Upper lobe of right lung (tissue), 1 donor: Measurements from ENCODE around the gene DEPDC5. TPM values are rescaled to one million over a fixed set of nuclear protein-coding genes. Genes with fewer than 3 reads are reported as not detected.

ENCODE experiments used
- ATAC-seq: fragments of 200-7000 bp; cut with Tn5 transposase; one replicate; pipeline ENCODE4 v1.9.1; 2020; ENCODE audit warnings: mild to moderate bottlenecking, moderate library complexity
- DNase-seq: peaks from one replicate; pipeline ENCODE4 v3.0.0-alpha.2; 2020
- H3K27ac ChIP-seq: fragments of 200-600 bp; one replicate; pipeline ENCODE4 v1.8.0; 2022
- H3K27me3 ChIP-seq: fragments of 200-600 bp; one replicate; pipeline ENCODE4 v1.8.0; 2022; ENCODE audit warnings: mild to moderate bottlenecking
- H3K36me3 ChIP-seq: fragments of 200-600 bp; one replicate; pipeline ENCODE4 v1.8.0; 2022
- H3K4me1 ChIP-seq: fragments of 200-600 bp; one replicate; pipeline ENCODE4 v1.8.0; 2022
- H3K4me3 ChIP-seq: fragments of 200-600 bp; one replicate; pipeline ENCODE4 v1.8.0; 2022; ENCODE audit warnings: mild to moderate bottlenecking
- H3K9me3 ChIP-seq: fragments of 200-600 bp; one replicate; pipeline ENCODE4 v1.8.0; 2022
- CTCF ChIP-seq: fragments of 200-600 bp; IDR thresholded peaks from one replicate; pipeline ENCODE4 v1.8.0; 2022; ENCODE audit warnings: antibody characterized with exemption
- intact Hi-C: fragments of 100-400 bp; cut with DNase I; formaldehyde crosslinking; loops from one replicate; pipeline ENCODE4 v1.11.0; 2022
- total RNA-seq: library from RNA; stranded (reverse); fragmentation: NEBNext Ultra II Directional; extraction: Animal tissue kit (Norgen Biotek cat#: 25700); gene quantifications from one replicate; pipeline ENCODE4 v1.2.1, GENCODE V29; 2021
- donor health status: DM: no; HTN: yes; CAD: no; lungs with severe emphysema.

The DEPDC5 gene
- total RNA-seq, 1 donor from 2014 or later, result 24.7 TPM

DNA sequence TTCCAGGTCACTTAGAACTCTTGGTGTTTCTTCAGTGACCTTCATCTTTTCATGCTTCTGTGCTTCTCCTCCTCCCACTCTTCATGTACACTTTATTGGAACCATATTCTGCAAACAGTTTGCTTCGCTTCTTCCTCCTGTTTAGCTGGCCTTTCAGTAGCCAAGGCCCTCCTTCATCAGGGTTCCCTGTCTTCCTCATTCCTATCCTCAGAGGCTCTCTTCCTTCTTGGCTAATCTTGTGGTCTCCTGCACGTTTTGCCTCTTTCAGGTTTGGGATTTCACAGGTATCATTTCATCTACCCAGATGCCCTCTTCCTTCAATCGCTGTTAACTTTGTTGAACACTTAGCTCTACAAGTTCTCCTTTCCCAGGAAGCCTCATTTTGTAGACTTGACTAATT, 66.8 kb downstream of the DEPDC5 start:
- no peak overlapping the region for H3K4me3 ChIP-seq
- peaks cover 86% of the 10 kb centered on the region for H3K36me3 ChIP-seq
- DNase-seq (no peak), ATAC-seq (no peak)
- intact Hi-C loops, result no loop called here
- no peaks in the 10 kb centered on the region for H3K4me1 ChIP-seq
- TF ChIP-seq CTCF, result no peak
- no peak overlapping the region for H3K27ac ChIP-seq
- no peaks in the 10 kb centered on the region for H3K27me3 ChIP-seq
- no peaks in the 10 kb centered on the region for H3K9me3 ChIP-seq

DNA sequence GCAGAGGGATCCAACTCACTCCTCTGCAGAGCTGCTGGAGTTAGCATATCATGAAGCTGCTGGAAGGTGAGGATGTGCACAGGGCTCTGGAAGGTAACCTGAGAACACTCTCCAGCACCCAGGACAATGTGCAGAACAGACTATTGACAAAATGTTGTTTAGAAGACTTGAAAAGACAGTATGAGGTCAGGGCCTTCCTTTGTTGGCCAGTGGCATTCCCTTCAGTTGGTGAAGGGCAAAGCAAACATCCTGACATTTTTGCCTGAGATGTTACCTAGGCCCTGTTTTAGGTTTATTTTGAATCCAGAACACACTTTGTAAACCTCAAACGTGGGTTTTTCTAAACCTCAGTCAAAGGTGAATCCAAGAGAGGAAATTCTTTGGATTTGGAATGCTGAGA, 67.8 kb downstream of the DEPDC5 start:
- no peaks in the 10 kb centered on the region for H3K27me3 ChIP-seq
- H3K4me1 ChIP-seq, result no peaks in the 10 kb centered on the region
- DNase-seq (no peak), ATAC-seq (no peak)
- peaks cover 83% of the 10 kb centered on the region for H3K36me3 ChIP-seq
- TF ChIP-seq CTCF, result no peak
- H3K4me3 ChIP-seq, result no peak overlapping the region
- intact Hi-C loops, result no loop called here
- H3K9me3 ChIP-seq, result no peaks in the 10 kb centered on the region
- no peak overlapping the region for H3K27ac ChIP-seq

GRCh38 chr22:31822523-31822922, 68.7 kb downstream of the DEPDC5 start:
- H3K9me3 ChIP-seq, result no peaks in the 10 kb centered on the region
- ATAC-seq (no peak), DNase-seq (no peak)
- intact Hi-C loops, result no loop called here
- no peaks in the 10 kb centered on the region for H3K27me3 ChIP-seq
- no peaks in the 10 kb centered on the region for H3K4me1 ChIP-seq
- peaks cover 83% of the 10 kb centered on the region for H3K36me3 ChIP-seq
- H3K27ac ChIP-seq, result no peak overlapping the region
- TF ChIP-seq CTCF, result no peak
- no peak overlapping the region for H3K4me3 ChIP-seq

GRCh38 chr22:31825513-31825912, 71.7 kb downstream of the DEPDC5 start:
- no peaks in the 10 kb centered on the region for H3K9me3 ChIP-seq
- intact Hi-C loops, result no loop called here
- TF ChIP-seq CTCF, result no peak
- no peaks in the 10 kb centered on the region for H3K4me1 ChIP-seq
- H3K4me3 ChIP-seq, result no peak overlapping the region
- H3K27ac ChIP-seq, result no peak overlapping the region
- DNase-seq, result no peak
- no peaks in the 10 kb centered on the region for H3K27me3 ChIP-seq
- ATAC-seq, result no peak
- peaks cover 59% of the 10 kb centered on the region for H3K36me3 ChIP-seq

- Histone ChIP-seq H3K27ac (no peak overlapping the region), H3K4me3 (no peak overlapping the region), H3K36me3 (peaks cover 50% of the 10 kb centered on the region), H3K4me1 (no peaks in the 10 kb centered on the region), H3K9me3 (no peaks in the 10 kb centered on the region), H3K27me3 (no peaks in the 10 kb centered on the region)
- no peak for ATAC-seq
- intact Hi-C loops, result no loop called here
- DNase-seq, result no peak
- TF ChIP-seq CTCF, result no peak
Observed at GRCh38 chr22:31826443-31826842, 72.6 kb downstream of the DEPDC5 start.

DNA sequence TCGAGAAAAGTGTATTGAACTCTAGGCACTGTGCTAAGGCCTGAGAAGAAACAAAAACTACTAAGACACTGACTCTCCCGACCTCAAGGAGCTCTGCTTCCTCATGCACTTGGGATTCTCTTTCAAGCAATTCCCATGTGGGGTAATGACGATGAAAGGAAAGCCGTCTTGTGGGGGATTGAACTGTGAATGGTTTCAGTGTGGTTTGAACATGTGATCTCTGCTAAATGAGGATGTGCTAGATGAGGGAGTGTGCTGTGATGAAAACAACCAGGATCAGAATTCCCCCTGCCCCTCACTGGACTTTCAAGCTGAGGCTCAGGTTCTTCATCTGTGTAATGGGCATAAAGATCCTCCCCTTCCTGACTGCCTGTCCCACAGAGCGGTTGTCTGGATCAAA, 74.9 kb downstream of the DEPDC5 start:
- Histone ChIP-seq H3K9me3 (no peaks in the 10 kb centered on the region), H3K4me1 (no peaks in the 10 kb centered on the region), H3K36me3 (peaks cover 36% of the 10 kb centered on the region), H3K27me3 (no peaks in the 10 kb centered on the region), H3K27ac (no peak overlapping the region), H3K4me3 (no peak overlapping the region)
- TF ChIP-seq CTCF, result no peak
- ATAC-seq (peak; percentile 26), DNase-seq (no peak)
- intact Hi-C loops, result no loop called here
